CD4-positive, CD25-positive, alpha-beta regulatory T cell (primary cell): ENCODE measurements around the gene CNBD2. TPM values are rescaled to one million over a fixed set of nuclear protein-coding genes. Genes with fewer than 3 reads are reported as not detected.

ENCODE experiments used
- ATAC-seq, 2 donors: fragments of 150-1000 bp; cut with Tn5 transposase; one replicate each; pipeline ENCODE4 v1.10.0; 2021; ENCODE audit warnings: low read depth in 2 of 2, moderate number of reproducible peaks in 2 of 2, moderate library complexity in 1 of 2
- DNase-seq, 3 donors: peaks; one replicate each; pipeline versions ENCODE4 v3.0.0 to v3.0.0-alpha.2; 2012 to 2022; ENCODE audit warnings: mixed read lengths in 1 of 3
- H3K27ac ChIP-seq: one replicate; pipeline ENCODE4 v1.7.0; 2013; ENCODE audit warnings: mild to moderate bottlenecking, low read length; ENCODE audit not compliant: insufficient read depth, poor library complexity, severe bottlenecking
- H3K27me3 ChIP-seq: one replicate; pipeline ENCODE4 v1.7.0; 2013; ENCODE audit warnings: low read length; ENCODE audit not compliant: control insufficient read depth, insufficient read depth
- H3K36me3 ChIP-seq: one replicate; pipeline ENCODE4 v1.7.0; 2013; ENCODE audit warnings: mild to moderate bottlenecking, low read length, moderate library complexity; ENCODE audit not compliant: control insufficient read depth, insufficient read depth
- H3K4me1 ChIP-seq: 2 replicates; pipeline ENCODE4 v1.7.0; 2013; ENCODE audit warnings: mild to moderate bottlenecking, low read length; ENCODE audit not compliant: insufficient read depth, control insufficient read depth, poor library complexity, severe bottlenecking
- H3K4me3 ChIP-seq: one replicate; pipeline ENCODE4 v1.7.0; 2013; ENCODE audit warnings: low read depth, mild to moderate bottlenecking, low read length, moderate library complexity
- H3K9me3 ChIP-seq, 2 experiments: 1 replicate in 1 of 2; 2 replicates in 1 of 2; pipeline ENCODE4 v1.7.0; 2013; ENCODE audit warnings: low read length in 2 of 2, mild to moderate bottlenecking in 1 of 2, moderate library complexity in 1 of 2; ENCODE audit not compliant: control insufficient read depth in 2 of 2
- H3K27ac Mint-ChIP-seq, 3 donors: one replicate each; pipeline ENCODE4 v1.8.0; 2020 to 2022; ENCODE audit warnings: mild to moderate bottlenecking in 3 of 3, mixed read lengths in 3 of 3, moderate library complexity in 2 of 3
- H3K27me3 Mint-ChIP-seq: one replicate; pipeline ENCODE4 v1.8.0; 2022; ENCODE audit warnings: mild to moderate bottlenecking, mixed read lengths
- H3K36me3 Mint-ChIP-seq: one replicate; pipeline ENCODE4 v1.8.0; 2020; ENCODE audit warnings: mixed read lengths
- H3K4me1 Mint-ChIP-seq, 4 donors: one replicate each; pipeline ENCODE4 v1.8.0; 2020 to 2022; ENCODE audit warnings: mixed read lengths in 4 of 4, mild to moderate bottlenecking in 1 of 4
- H3K4me3 Mint-ChIP-seq, 4 donors: one replicate each; pipeline ENCODE4 v1.8.0; 2020 to 2022; ENCODE audit warnings: mild to moderate bottlenecking in 4 of 4, mixed read lengths in 4 of 4, moderate library complexity in 3 of 4
- H3K9me3 Mint-ChIP-seq, 7 donors: one replicate each; pipeline ENCODE4 v1.8.0; 2020 to 2022; ENCODE audit warnings: mixed read lengths in 7 of 7, mild to moderate bottlenecking in 3 of 7, moderate library complexity in 2 of 7
- polyA plus RNA-seq, 4 donors: library from polyadenylated mRNA; unstranded; fragments of 300-500 nt; fragmentation: Illumina TruSeq; gene quantifications; one replicate each; pipeline ENCODE4 v1.2.3, GENCODE V29; 2021
- total RNA-seq: library from RNA; stranded (reverse); gene quantifications from one replicate; pipeline ENCODE4 v1.2.3, GENCODE V29; 2022

CNBD2 gene
- 24.8 TPM for total RNA-seq
- 10 to 100 TPM in 2 of 4 donors, 1 to 10 TPM in 2; 8.5 to 16.0 (median 10.2) TPM for polyA plus RNA-seq

DNA sequence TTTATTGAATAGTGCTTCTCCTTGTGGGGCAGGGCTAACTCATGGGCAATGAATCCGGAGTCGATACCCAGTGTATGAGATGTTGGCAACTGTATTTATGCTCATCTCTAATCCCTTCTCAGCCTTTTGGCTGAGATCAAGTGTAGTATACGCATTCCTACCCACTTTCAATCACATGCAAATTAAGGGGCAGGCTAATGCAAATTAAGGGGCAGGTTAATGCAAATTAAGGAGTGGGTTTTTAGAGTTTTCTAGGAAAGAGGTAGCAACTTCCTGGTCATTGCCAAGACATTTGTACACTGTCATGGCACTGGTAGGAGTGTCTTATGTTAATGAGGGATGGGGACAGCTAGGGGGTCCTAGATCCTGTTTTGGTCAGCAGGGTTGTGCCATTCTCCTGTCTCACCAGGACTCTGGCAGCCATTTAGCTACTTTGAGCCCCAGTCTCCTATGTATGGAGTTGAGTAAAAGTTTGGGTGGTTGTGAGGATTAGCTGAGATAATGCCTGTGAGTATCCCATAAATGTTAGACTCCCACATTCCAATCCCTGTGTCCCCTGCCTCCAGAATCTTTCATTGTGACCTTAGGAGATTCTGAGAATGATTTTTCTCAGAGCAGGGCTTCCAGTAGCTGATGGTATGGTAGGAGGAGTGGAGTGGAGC lies at the start of gene CNBD2:
Gene CNBD2, plus strand, starts transcription at position 612 of the 662 bp plus-strand sequence. CDS start 173 bp downstream, outside the sequence.
- Histone ChIP-seq H3K27ac (no peak within 1 kb of the TSS), H3K36me3 (no peaks in the 10 kb centered on the region), H3K27me3 (peaks cover 2% of the 10 kb centered on the region), H3K4me1 (no peaks in the 10 kb centered on the region), H3K4me3 (no peak within 1 kb of the TSS), H3K9me3 (no peaks in the 10 kb centered on the region)
- no peak within 1 kb of the TSS for H3K4me3 Mint-ChIP-seq
- ATAC-seq (no peak), DNase-seq (no peak)
- H3K27me3 Mint-ChIP-seq = peaks cover 20% of the 10 kb centered on the region
- H3K4me1 Mint-ChIP-seq = peaks cover 0 to 5% (median 0%) of the 10 kb centered on the region in 4 donors
- peaks cover 0 to 2% (median 0%) of the 10 kb centered on the region in 7 donors for H3K9me3 Mint-ChIP-seq
- H3K36me3 Mint-ChIP-seq = no peaks in the 10 kb centered on the region
- no peak within 1 kb of the TSS for H3K27ac Mint-ChIP-seq

- H3K36me3 Mint-ChIP-seq = peaks cover 37% of the 10 kb centered on the region
- H3K27ac ChIP-seq = no peak overlapping the region
- DNase-seq = no peak
- no peaks in the 10 kb centered on the region for H3K9me3 Mint-ChIP-seq
- H3K36me3 ChIP-seq = peaks cover 55% of the 10 kb centered on the region
- H3K9me3 ChIP-seq = no peaks in the 10 kb centered on the region
- no peak overlapping the region for H3K4me3 Mint-ChIP-seq
- H3K4me1 Mint-ChIP-seq = peaks cover 0 to 3% (median under 1%) of the 10 kb centered on the region in 4 donors
- no peak overlapping the region for H3K27ac Mint-ChIP-seq
- no peaks in the 10 kb centered on the region for H3K27me3 ChIP-seq
- no peaks in the 10 kb centered on the region for H3K4me1 ChIP-seq
- ATAC-seq = no peak
- no peak overlapping the region for H3K4me3 ChIP-seq
- no peaks in the 10 kb centered on the region for H3K27me3 Mint-ChIP-seq
Observed at GRCh38 chr20:35920523-35920922, 47.9 kb upstream of the CNBD2 start.

DNA sequence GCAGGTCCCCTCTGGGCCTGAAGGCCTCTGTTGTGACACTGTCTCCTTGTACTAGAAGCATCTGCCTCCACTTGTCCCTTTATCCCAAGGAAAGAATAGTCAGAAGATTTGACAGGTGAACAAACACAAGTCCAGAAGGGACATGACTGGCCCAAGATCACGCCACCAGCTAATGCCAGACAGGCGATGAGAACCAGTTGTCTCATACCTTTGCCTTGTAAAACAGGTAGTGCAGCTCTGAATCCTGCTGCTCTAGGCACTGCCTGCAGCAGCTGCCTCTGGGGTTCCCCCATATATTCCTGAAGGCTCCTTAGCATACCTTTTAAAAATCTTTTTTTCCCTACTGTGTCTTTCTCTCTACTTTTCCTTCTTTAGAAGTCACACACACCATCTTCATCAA lies 39.1 kb upstream of the CNBD2 start:
- Histone ChIP-seq H3K36me3 (peaks cover 51% of the 10 kb centered on the region), H3K4me1 (no peaks in the 10 kb centered on the region), H3K27me3 (no peaks in the 10 kb centered on the region), H3K4me3 (no peak overlapping the region), H3K27ac (no peak overlapping the region), H3K9me3 (no peaks in the 10 kb centered on the region)
- Mint-ChIP-seq H3K4me3 (no peak overlapping the region), H3K27me3 (no peaks in the 10 kb centered on the region), H3K27ac (peak overlapping the region in 2 of 3 donors; percentile 53 to 71), H3K9me3 (no peaks in the 10 kb centered on the region), H3K36me3 (peaks cover 42% of the 10 kb centered on the region), H3K4me1 (peaks cover 3 to 13% (median 5%) of the 10 kb centered on the region in 4 donors)
- ATAC-seq (no peak), DNase-seq (no peak)

GRCh38 chr20:35934050-35934449 lies 34.3 kb upstream of the CNBD2 start:
- H3K9me3 Mint-ChIP-seq = no peaks in the 10 kb centered on the region
- H3K4me3 Mint-ChIP-seq = no peak overlapping the region
- H3K27ac ChIP-seq = no peak overlapping the region
- peaks cover 47% of the 10 kb centered on the region for H3K36me3 Mint-ChIP-seq
- no peaks in the 10 kb centered on the region for H3K27me3 Mint-ChIP-seq
- H3K36me3 ChIP-seq = peaks cover 56% of the 10 kb centered on the region
- no peak overlapping the region for H3K4me3 ChIP-seq
- H3K27me3 ChIP-seq = no peaks in the 10 kb centered on the region
- ATAC-seq (no peak), DNase-seq (no peak)
- H3K4me1 Mint-ChIP-seq = peaks cover 3 to 17% (median 9%) of the 10 kb centered on the region in 4 donors
- peak overlapping the region; percentile 4 to 86 (median 44) for H3K27ac Mint-ChIP-seq
- H3K9me3 ChIP-seq = no peaks in the 10 kb centered on the region
- no peaks in the 10 kb centered on the region for H3K4me1 ChIP-seq

DNA sequence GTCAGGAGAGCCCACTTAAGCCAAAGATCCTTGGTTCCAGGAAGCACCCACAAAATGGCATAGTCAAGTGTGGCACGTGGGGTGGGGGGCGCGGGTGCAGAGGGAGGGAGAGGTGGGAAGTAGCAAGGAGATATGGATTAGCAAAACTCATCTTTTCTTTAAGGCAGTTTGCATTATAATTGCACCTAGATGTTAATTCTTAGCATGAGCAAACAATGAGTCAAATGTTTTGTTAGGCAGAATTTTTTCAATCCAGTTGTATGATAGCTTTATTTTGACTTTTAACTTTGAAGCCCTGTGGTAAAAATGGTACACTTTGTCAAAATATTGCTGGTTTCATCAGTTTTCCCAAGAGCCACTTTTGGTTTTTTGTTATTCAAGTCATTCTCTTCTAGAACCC lies 29.1 kb upstream of the CNBD2 start:
- H3K27me3 Mint-ChIP-seq = no peaks in the 10 kb centered on the region
- peaks cover 65% of the 10 kb centered on the region for H3K36me3 ChIP-seq

GRCh38 chr20:35941620-35942019 lies 26.8 kb upstream of the CNBD2 start:
- Histone ChIP-seq H3K36me3 (peaks cover 64% of the 10 kb centered on the region), H3K4me1 (no peaks in the 10 kb centered on the region), H3K27ac (no peak overlapping the region), H3K27me3 (no peaks in the 10 kb centered on the region), H3K9me3 (no peaks in the 10 kb centered on the region), H3K4me3 (no peak overlapping the region)
- peaks cover 0 to 4% (median 0%) of the 10 kb centered on the region in 4 donors for H3K4me1 Mint-ChIP-seq
- H3K27me3 Mint-ChIP-seq = no peaks in the 10 kb centered on the region
- no peaks in the 10 kb centered on the region for H3K9me3 Mint-ChIP-seq
- ATAC-seq (no peak), DNase-seq (no peak)
- H3K4me3 Mint-ChIP-seq = no peak overlapping the region
- H3K36me3 Mint-ChIP-seq = peaks cover 41% of the 10 kb centered on the region
- H3K27ac Mint-ChIP-seq = peak overlapping the region in 2 of 3 donors; percentile 65 to 78

More for the DNA sequence above, 29.1 kb upstream of the CNBD2 start:
- DNase-seq (no peak), ATAC-seq (no peak)
- no peak overlapping the region for H3K4me3 Mint-ChIP-seq
- H3K27me3 ChIP-seq = no peaks in the 10 kb centered on the region
- H3K27ac ChIP-seq = no peak overlapping the region
- no peaks in the 10 kb centered on the region for H3K9me3 ChIP-seq
- peak overlapping the region in 2 of 3 donors; percentile 46 to 64 for H3K27ac Mint-ChIP-seq
- peaks cover 37% of the 10 kb centered on the region for H3K36me3 Mint-ChIP-seq
- H3K9me3 Mint-ChIP-seq = no peaks in the 10 kb centered on the region
- H3K4me1 Mint-ChIP-seq = peaks cover 0 to 12% (median 2%) of the 10 kb centered on the region in 4 donors
- no peaks in the 10 kb centered on the region for H3K4me1 ChIP-seq
- H3K4me3 ChIP-seq = no peak overlapping the region

DNA sequence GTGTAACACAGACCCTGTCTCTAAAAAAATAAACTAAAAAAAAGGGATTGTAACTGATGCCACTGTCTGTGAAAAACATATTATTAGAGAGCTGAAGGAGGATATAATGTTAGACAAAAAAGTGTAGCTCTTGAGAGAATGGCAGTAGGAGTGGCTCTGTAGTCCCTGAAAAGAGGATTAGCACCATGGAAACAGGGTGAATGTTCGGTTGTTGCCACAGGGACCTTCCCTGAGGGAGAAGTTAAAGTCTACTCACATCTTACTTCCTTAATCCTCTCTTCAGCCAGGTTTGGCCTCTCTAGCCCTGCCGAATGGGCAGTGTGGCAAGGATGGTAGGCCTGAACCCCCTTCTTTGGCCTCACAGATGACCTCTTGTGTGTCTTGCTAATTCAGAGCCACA lies 26.1 kb upstream of the CNBD2 start:
- Histone ChIP-seq H3K36me3 (peaks cover 62% of the 10 kb centered on the region), H3K4me3 (no peak overlapping the region), H3K4me1 (no peaks in the 10 kb centered on the region), H3K27me3 (no peaks in the 10 kb centered on the region), H3K27ac (no peak overlapping the region), H3K9me3 (no peaks in the 10 kb centered on the region)
- Mint-ChIP-seq H3K9me3 (no peaks in the 10 kb centered on the region), H3K36me3 (peaks cover 38% of the 10 kb centered on the region), H3K27me3 (no peaks in the 10 kb centered on the region), H3K4me3 (no peak overlapping the region), H3K4me1 (peaks cover 0 to 4% (median 1%) of the 10 kb centered on the region in 4 donors), H3K27ac (peak overlapping the region in 1 of 3 donors; percentile 78)
- DNase-seq (no peak), ATAC-seq (no peak)

GRCh38 chr20:35947489-35947888 lies 20.9 kb upstream of the CNBD2 start:
- no peak overlapping the region for H3K4me3 Mint-ChIP-seq
- no peaks in the 10 kb centered on the region for H3K27me3 Mint-ChIP-seq
- ATAC-seq = peak; percentile 52 to 60
- peaks cover 24% of the 10 kb centered on the region for H3K36me3 Mint-ChIP-seq
- Histone ChIP-seq H3K9me3 (no peaks in the 10 kb centered on the region), H3K4me1 (peaks cover 13% of the 10 kb centered on the region), H3K27me3 (no peaks in the 10 kb centered on the region), H3K36me3 (peaks cover 35% of the 10 kb centered on the region), H3K4me3 (no peak overlapping the region), H3K27ac (no peak overlapping the region)
- peak overlapping the region in 2 of 3 donors; percentile 44 to 89 for H3K27ac Mint-ChIP-seq
- peaks cover 17 to 35% (median 26%) of the 10 kb centered on the region in 4 donors for H3K4me1 Mint-ChIP-seq
- H3K9me3 Mint-ChIP-seq = no peaks in the 10 kb centered on the region
- DNase-seq = peak in 2 of 3 donors; percentile 24 to 66
